Gastroesophageal sphincter (tissue), 4 donors: ENCODE data around the gene ZNF264. TPM values are rescaled to one million over a fixed set of nuclear protein-coding genes. Genes with fewer than 3 reads are reported as not detected.

Experiments used
- ATAC-seq: fragments of 150-250 bp; one replicate; pipeline ENCODE4 v1.9.1; 2016; ENCODE audit warnings: mild to moderate bottlenecking, moderate library complexity
- H3K27ac ChIP-seq, 4 donors: fragments of 200-600 bp; sonication (generic) in 3 of 4; 1 replicate in 3 of 4; 2 replicates in 1 of 4; pipeline ENCODE4 v1.5.1; 2016 to 2019
- H3K27me3 ChIP-seq: fragments of 200-600 bp; sonication (generic); one replicate; pipeline ENCODE4 v1.5.1; 2019
- H3K36me3 ChIP-seq, 2 donors: fragments of 200-600 bp; sonication (generic); one replicate each; pipeline ENCODE4 v1.5.1; 2019; ENCODE audit warnings: control low read depth in 1 of 2
- H3K4me1 ChIP-seq, 3 donors: fragments of 200-600 bp; sonication (generic); 1 replicate in 2 of 3; 2 replicates in 1 of 3; pipeline ENCODE4 v1.5.1; 2016 to 2019; ENCODE audit warnings: control low read depth in 2 of 3
- H3K4me3 ChIP-seq, 2 donors: fragments of 200-600 bp; sonication (generic); one replicate each; pipeline ENCODE4 v1.5.1; 2019; ENCODE audit warnings: mild to moderate bottlenecking in 1 of 2, moderate library complexity in 1 of 2
- H3K9me3 ChIP-seq, 3 donors: fragments of 200-600 bp; sonication (generic); one replicate each; pipeline ENCODE4 v1.5.1; 2017 to 2019; ENCODE audit warnings: control low read depth in 2 of 3
- EP300 ChIP-seq: sonication (generic); formaldehyde crosslinking; IDR thresholded peaks from one replicate; pipeline ENCODE4 v1.6.1; 2017; ENCODE audit warnings: antibody characterized with exemption, mild to moderate bottlenecking
- POLR2A ChIP-seq, 2 donors: fragments of 450-650 bp; IDR thresholded peaks; one replicate each; pipeline ENCODE4 v1.6.1; 2017; ENCODE audit warnings: antibody characterized with exemption in 2 of 2, mild to moderate bottlenecking in 2 of 2, moderate library complexity in 1 of 2
- POLR2AphosphoS5 ChIP-seq: sonication (generic); formaldehyde crosslinking; IDR thresholded peaks from one replicate; pipeline ENCODE4 v1.6.1; 2017; ENCODE audit warnings: antibody characterized with exemption
- WGBS, 2 donors: methylation state at CpG; one replicate each; pipeline ENCODE4 v1.1.5; 2018; ENCODE audit warnings: low coverage in 1 of 2; 5-methylcytosine and 5-hydroxymethylcytosine counted together
- total RNA-seq, 4 donors: library from RNA; depleted of rRNA; stranded (reverse); fragments of >200 nt; gene quantifications; one replicate each; pipeline ENCODE4 v1.1.0, GENCODE V29; 2016
- TF ChIP-seq, protein P1 (sequence below), 4 experiments: fragments of 200-600 bp in 2 of 4; fragments of 450-650 bp in 2 of 4; sonication (generic) in 1 of 4; IDR thresholded peaks; one replicate each; pipeline ENCODE4 v1.5.1; 2017 to 2019; ENCODE audit warnings: antibody characterized with exemption in 4 of 4, mild to moderate bottlenecking in 2 of 4, moderate library complexity in 2 of 4

ZNF264 gene
- total RNA-seq, 4 donors from 2014 or later, result 37.2 to 61.3 (median 41.5) TPM

GRCh38 chr19:57242821-57243220 is 51.5 kb downstream of the ZNF264 start:
- TF ChIP-seq EP300, result no peak
- no peak for TF ChIP-seq POLR2A (IDR thresholded peaks at IDR 0.05)
- TF ChIP-seq, protein P1, sequence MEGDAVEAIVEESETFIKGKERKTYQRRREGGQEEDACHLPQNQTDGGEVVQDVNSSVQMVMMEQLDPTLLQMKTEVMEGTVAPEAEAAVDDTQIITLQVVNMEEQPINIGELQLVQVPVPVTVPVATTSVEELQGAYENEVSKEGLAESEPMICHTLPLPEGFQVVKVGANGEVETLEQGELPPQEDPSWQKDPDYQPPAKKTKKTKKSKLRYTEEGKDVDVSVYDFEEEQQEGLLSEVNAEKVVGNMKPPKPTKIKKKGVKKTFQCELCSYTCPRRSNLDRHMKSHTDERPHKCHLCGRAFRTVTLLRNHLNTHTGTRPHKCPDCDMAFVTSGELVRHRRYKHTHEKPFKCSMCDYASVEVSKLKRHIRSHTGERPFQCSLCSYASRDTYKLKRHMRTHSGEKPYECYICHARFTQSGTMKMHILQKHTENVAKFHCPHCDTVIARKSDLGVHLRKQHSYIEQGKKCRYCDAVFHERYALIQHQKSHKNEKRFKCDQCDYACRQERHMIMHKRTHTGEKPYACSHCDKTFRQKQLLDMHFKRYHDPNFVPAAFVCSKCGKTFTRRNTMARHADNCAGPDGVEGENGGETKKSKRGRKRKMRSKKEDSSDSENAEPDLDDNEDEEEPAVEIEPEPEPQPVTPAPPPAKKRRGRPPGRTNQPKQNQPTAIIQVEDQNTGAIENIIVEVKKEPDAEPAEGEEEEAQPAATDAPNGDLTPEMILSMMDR (IDR thresholded peaks at IDR 0.05), result no peak
- no peak for TF ChIP-seq POLR2AphosphoS5
- no peaks in the 10 kb centered on the region for H3K9me3 ChIP-seq
- no peak overlapping the region for H3K27ac ChIP-seq
- H3K36me3 ChIP-seq, result peaks cover 0 to 49% of the 10 kb centered on the region in 2 donors
- peaks cover 3 to 33% (median 12%) of the 10 kb centered on the region in 3 donors for H3K4me1 ChIP-seq
- WGBS, 2 donors, result 92 to 98% methylated on average over 2 to 5 of the region's 5 CpGs
- H3K4me3 ChIP-seq, result no peak overlapping the region
- no peaks in the 10 kb centered on the region for H3K27me3 ChIP-seq
- no peak for ATAC-seq

- H3K4me1 ChIP-seq, result peaks cover 3 to 33% (median 12%) of the 10 kb centered on the region in 3 donors
- H3K36me3 ChIP-seq, result peaks cover 0 to 66% of the 10 kb centered on the region in 2 donors
- no peaks in the 10 kb centered on the region for H3K9me3 ChIP-seq
- WGBS, 2 donors, result 88 to 92% methylated on average over 3 to 4 of the region's 5 CpGs
- TF ChIP-seq POLR2AphosphoS5, result no peak
- TF ChIP-seq, protein P1 (IDR thresholded peaks at IDR 0.05), result no peak
- TF ChIP-seq EP300, result no peak
- no peak for TF ChIP-seq POLR2A (IDR thresholded peaks at IDR 0.05)
- no peak for ATAC-seq
- no peak overlapping the region for H3K27ac ChIP-seq
- H3K27me3 ChIP-seq, result no peaks in the 10 kb centered on the region
- no peak overlapping the region for H3K4me3 ChIP-seq
These were observed 53.2 kb downstream of the ZNF264 start for GRCh38 chr19:57244513-57244912.

- 90 to 94% methylated on average over 2 to 3 of the region's 5 CpGs for WGBS, 2 donors
- peaks cover 0 to 70% of the 10 kb centered on the region in 2 donors for H3K36me3 ChIP-seq
- H3K4me1 ChIP-seq, result peaks cover 3 to 29% (median 12%) of the 10 kb centered on the region in 3 donors
- H3K4me3 ChIP-seq, result no peak overlapping the region
- H3K27ac ChIP-seq, result no peak overlapping the region
- no peaks in the 10 kb centered on the region for H3K27me3 ChIP-seq
- no peaks in the 10 kb centered on the region for H3K9me3 ChIP-seq
- TF ChIP-seq EP300 (no peak), POLR2AphosphoS5 (no peak), POLR2A (IDR thresholded peaks at IDR 0.05) (no peak)
- TF ChIP-seq, protein P1 (IDR thresholded peaks at IDR 0.05), result no peak
- no peak for ATAC-seq
These were observed 53.8 kb downstream of the ZNF264 start for GRCh38 chr19:57245066-57245465.

- Histone ChIP-seq H3K36me3 (peaks cover 0 to 79% of the 10 kb centered on the region in 2 donors), H3K27ac (no peak overlapping the region), H3K4me1 (peaks cover 3 to 28% (median 12%) of the 10 kb centered on the region in 3 donors), H3K9me3 (no peaks in the 10 kb centered on the region), H3K27me3 (no peaks in the 10 kb centered on the region), H3K4me3 (no peak overlapping the region)
- no peak for TF ChIP-seq EP300
- TF ChIP-seq, protein P1 (IDR thresholded peaks at IDR 0.05), result no peak
- no peak for TF ChIP-seq POLR2AphosphoS5
- TF ChIP-seq POLR2A (IDR thresholded peaks at IDR 0.05), result no peak
- no peak for ATAC-seq
- WGBS, 2 donors, result 74 to 82% methylated on average over 2 to 6 of the region's 6 CpGs
These were observed 54.7 kb downstream of the ZNF264 start for GRCh38 chr19:57245959-57246358.

DNA sequence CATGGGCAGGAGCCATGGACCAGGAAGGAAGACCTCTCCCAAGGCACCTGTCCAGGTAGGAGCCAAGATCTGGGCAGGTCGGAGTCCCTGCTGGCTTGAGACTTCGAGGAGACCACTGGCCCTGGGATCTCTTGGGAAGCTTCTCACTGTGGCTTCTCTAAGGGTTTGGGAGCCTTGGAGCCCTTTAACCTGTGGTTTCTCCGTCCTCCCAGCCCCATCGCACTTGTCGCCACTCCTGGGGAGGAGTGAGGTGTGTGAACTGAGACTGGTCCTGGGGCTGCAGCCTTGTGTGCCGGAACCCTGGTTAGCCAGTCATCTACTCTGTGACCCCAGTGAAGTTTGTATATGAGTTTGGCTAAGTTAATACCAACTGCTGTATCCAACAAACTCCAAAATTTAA is 57.3 kb downstream of the ZNF264 start:
- Histone ChIP-seq H3K4me1 (peaks cover 0 to 2% (median 0%) of the 10 kb centered on the region in 3 donors), H3K9me3 (peaks cover 0 to 8% (median 0%) of the 10 kb centered on the region in 3 donors), H3K27me3 (no peaks in the 10 kb centered on the region), H3K27ac (no peak overlapping the region), H3K4me3 (no peak overlapping the region), H3K36me3 (peaks cover 3 to 97% of the 10 kb centered on the region in 2 donors)
- TF ChIP-seq, protein P1 (IDR thresholded peaks at IDR 0.05), result no peak
- TF ChIP-seq POLR2A (IDR thresholded peaks at IDR 0.05), result no peak
- TF ChIP-seq EP300, result no peak
- no peak for TF ChIP-seq POLR2AphosphoS5
- no peak for ATAC-seq
- 100% methylated on average over 1 of the region's 6 CpGs; no CpG with 5 or more reads in 1 of the 2 donors for WGBS, 2 donors
